Measurements from ENCODE around the gene PDZK1IP1. TPM values are rescaled to one million over a fixed set of nuclear protein-coding genes. Genes with fewer than 3 reads are reported as not detected.
"Not testable (repeated sequence)": the region's sequence is repeated elsewhere in the genome, so short reads cannot be mapped to it uniquely, and the experiment has no call there.

The PDZK1IP1 gene
- total RNA-seq, 1 donor from 2014 or later, result not detected

GRCh38 chr1:47147047-47147785 lies 42.6 kb downstream of the PDZK1IP1 start:
- DNase-seq (ENCODE audit: low read depth, low spot score), result no peak
- H3K4me3 Mint-ChIP-seq, result no peak overlapping the region
- no peak overlapping the region for H3K27ac Mint-ChIP-seq (ENCODE audit: unreplicated experiment)
- peaks cover 16% of the 10 kb centered on the region for H3K27me3 Mint-ChIP-seq (ENCODE audit: low read depth)
- peaks cover 6% of the 10 kb centered on the region for H3K4me1 Mint-ChIP-seq
- H3K9me3 Mint-ChIP-seq, result no peaks in the 10 kb centered on the region
- no peaks in the 10 kb centered on the region for H3K36me3 Mint-ChIP-seq (ENCODE audit: low read depth)
- peak; percentile 27 for TF ChIP-seq CTCF (conservative IDR thresholded peaks at IDR 0.05)

- H3K9me3 Mint-ChIP-seq; H3K4me1 Mint-ChIP-seq; H3K4me3 Mint-ChIP-seq; DNase-seq (ENCODE audit: low read depth, low spot score); H3K27ac Mint-ChIP-seq (ENCODE audit: unreplicated experiment); H3K36me3 Mint-ChIP-seq (ENCODE audit: low read depth): not testable (repeated sequence)
- peaks cover 19% of the 10 kb centered on the region for H3K27me3 Mint-ChIP-seq (ENCODE audit: low read depth)
Measured at GRCh38 chr1:47146495-47146894, 43.3 kb downstream of the PDZK1IP1 start.

- peaks cover 17% of the 10 kb centered on the region for H3K27me3 Mint-ChIP-seq (ENCODE audit: low read depth)
- H3K27ac Mint-ChIP-seq (ENCODE audit: unreplicated experiment); H3K4me1 Mint-ChIP-seq; H3K4me3 Mint-ChIP-seq; DNase-seq (ENCODE audit: low read depth, low spot score); H3K36me3 Mint-ChIP-seq (ENCODE audit: low read depth); H3K9me3 Mint-ChIP-seq: not testable (repeated sequence)
- peak; percentile 38 for TF ChIP-seq CTCF (conservative IDR thresholded peaks at IDR 0.05)
Measured at GRCh38 chr1:47143654-47144053, 46.2 kb downstream of the PDZK1IP1 start.

- DNase-seq (ENCODE audit: low read depth, low spot score); H3K27ac Mint-ChIP-seq (ENCODE audit: unreplicated experiment); H3K36me3 Mint-ChIP-seq (ENCODE audit: low read depth); H3K4me1 Mint-ChIP-seq; H3K4me3 Mint-ChIP-seq; H3K9me3 Mint-ChIP-seq: not testable (repeated sequence)
- peaks cover 19% of the 10 kb centered on the region for H3K27me3 Mint-ChIP-seq (ENCODE audit: low read depth)
Measured at GRCh38 chr1:47140358-47140757, 49.5 kb downstream of the PDZK1IP1 start.

- Mint-ChIP-seq H3K36me3 (ENCODE audit: low read depth) (no peaks in the 10 kb centered on the region), H3K4me3 (no peak overlapping the region), H3K4me1 (no peaks in the 10 kb centered on the region), H3K27ac (ENCODE audit: unreplicated experiment) (no peak overlapping the region), H3K27me3 (ENCODE audit: low read depth) (peaks cover 36% of the 10 kb centered on the region), H3K9me3 (no peaks in the 10 kb centered on the region)
- TF ChIP-seq CTCF (conservative IDR thresholded peaks at IDR 0.05), result no peak
- DNase-seq (ENCODE audit: low read depth, low spot score), result no peak
Measured at GRCh38 chr1:47137925-47138615, 51.8 kb downstream of the PDZK1IP1 start.

- DNase-seq (ENCODE audit: low read depth, low spot score), result no peak
- Mint-ChIP-seq H3K27me3 (ENCODE audit: low read depth) (peaks cover 41% of the 10 kb centered on the region), H3K27ac (ENCODE audit: unreplicated experiment) (no peak within 1 kb of the TSS), H3K4me1 (no peaks in the 10 kb centered on the region), H3K4me3 (no peak within 1 kb of the TSS), H3K9me3 (no peaks in the 10 kb centered on the region), H3K36me3 (ENCODE audit: low read depth) (no peaks in the 10 kb centered on the region)
- no peak for TF ChIP-seq CTCF (conservative IDR thresholded peaks at IDR 0.05)
Measured at GRCh38 chr1:47137198-47137597, 52.6 kb downstream of the PDZK1IP1 start, which contains the start of gene CYP4A22. CYP4A22 (plus strand) TSS chr1:47137441; CDS start chr1:47137486, 45 bp downstream.

Other genes starting within 250 kb of the PDZK1IP1 start
- gene CYP4A11, start 248.6 kb downstream of the PDZK1IP1 start, total RNA-seq, result not detected in 2 replicates
- 0.36 and 0.42 TPM in 2 replicates for gene CYP4X1, start 166.4 kb downstream of the PDZK1IP1 start, total RNA-seq
- gene CYP4Z1, start 122.8 kb downstream of the PDZK1IP1 start, total RNA-seq, result not detected in 2 replicates
- gene CYP4A22, start 52.6 kb downstream of the PDZK1IP1 start, total RNA-seq, result not detected in 2 replicates
- gene TAL1, start 42.2 kb upstream of the PDZK1IP1 start, total RNA-seq, result 0.11 and 0.21 TPM in 2 replicates
- gene STIL, start 124.1 kb upstream of the PDZK1IP1 start, total RNA-seq, result 27.0 and 27.8 TPM in 2 replicates
- gene CMPK1, start 143.8 kb upstream of the PDZK1IP1 start, total RNA-seq, result 57.6 and 59.3 TPM in 2 replicates
- 0.35 TPM in 1 of 2 replicates, not detected in the other for gene FOXE3, start 226.2 kb upstream of the PDZK1IP1 start, total RNA-seq
- 17.3 and 19.4 TPM in 2 replicates for gene FOXD2, start 248.0 kb upstream of the PDZK1IP1 start, total RNA-seq